Mesothelial cell of epicardium (in vitro differentiated cells): ENCODE results near the gene DDAH1. TPM values are rescaled to one million over a fixed set of nuclear protein-coding genes. Genes with fewer than 3 reads are reported as not detected.

Experiments
- DNase-seq, 2 experiments: peaks; one replicate each; pipeline ENCODE4 v3.0.0; 2021; ENCODE audit warnings: low spot score in 2 of 2; ENCODE audit not compliant: unreplicated experiment in 2 of 2
- H3K27ac Mint-ChIP-seq: 2 replicates; pipeline ENCODE4 v1.8.0; 2021; ENCODE audit warnings: mixed read lengths
- H3K27me3 Mint-ChIP-seq: 2 replicates; pipeline ENCODE4 v1.8.0; 2021; ENCODE audit warnings: low read depth, mixed read lengths
- H3K36me3 Mint-ChIP-seq: 2 replicates; pipeline ENCODE4 v1.8.0; 2021; ENCODE audit warnings: mixed read lengths
- H3K4me1 Mint-ChIP-seq: 2 replicates; pipeline ENCODE4 v1.8.0; 2021; ENCODE audit warnings: mixed read lengths
- H3K4me3 Mint-ChIP-seq: 2 replicates; pipeline ENCODE4 v1.8.0; 2021; ENCODE audit warnings: mild to moderate bottlenecking, moderate library complexity, mixed read lengths
- H3K9me3 Mint-ChIP-seq: 2 replicates; pipeline ENCODE4 v1.8.0; 2021; ENCODE audit warnings: mixed read lengths
- CTCF ChIP-seq: fragments of 200-600 bp; sonication (generic); IDR thresholded peaks from one replicate; pipeline ENCODE4 v1.5.0; 2021; ENCODE audit warnings: antibody characterized with exemption; ENCODE audit not compliant: unreplicated experiment
- total RNA-seq: library from RNA; stranded (reverse); gene quantifications from 3 replicates; pipeline ENCODE4 v1.2.1, GENCODE V29; 2021

DDAH1 gene
- total RNA-seq, 1 donor from 2014 or later, result 26.1 TPM

- no peak for TF ChIP-seq CTCF
- no peak for DNase-seq
- Mint-ChIP-seq H3K4me3 (no peak overlapping the region), H3K36me3 (peaks cover 17% of the 10 kb centered on the region), H3K27ac (no peak overlapping the region), H3K9me3 (peaks cover 16% of the 10 kb centered on the region), H3K27me3 (no peaks in the 10 kb centered on the region), H3K4me1 (peaks cover 7% of the 10 kb centered on the region)
Measured at GRCh38 chr1:85421179-85421578, 43.8 kb downstream of the DDAH1 start.

- no peak overlapping the region for H3K4me3 Mint-ChIP-seq
- H3K27me3 Mint-ChIP-seq, result no peaks in the 10 kb centered on the region
- peaks cover 17% of the 10 kb centered on the region for H3K36me3 Mint-ChIP-seq
- DNase-seq, result no peak
- no peak for TF ChIP-seq CTCF
- H3K4me1 Mint-ChIP-seq, result peaks cover 7% of the 10 kb centered on the region
- no peak overlapping the region for H3K27ac Mint-ChIP-seq
- peaks cover 16% of the 10 kb centered on the region for H3K9me3 Mint-ChIP-seq
Measured at GRCh38 chr1:85420199-85420598, 44.8 kb downstream of the DDAH1 start.

- Mint-ChIP-seq H3K9me3 (peaks cover 8% of the 10 kb centered on the region), H3K4me3 (no peak overlapping the region), H3K27me3 (no peaks in the 10 kb centered on the region), H3K4me1 (peaks cover 13% of the 10 kb centered on the region), H3K27ac (no peak overlapping the region), H3K36me3 (peaks cover 12% of the 10 kb centered on the region)
- no peak for TF ChIP-seq CTCF
- no peak for DNase-seq
Measured at GRCh38 chr1:85417876-85418275, 47.1 kb downstream of the DDAH1 start.

GRCh38 chr1:85417017-85417416 lies 47.9 kb downstream of the DDAH1 start:
- no peak for DNase-seq
- peaks cover 13% of the 10 kb centered on the region for H3K4me1 Mint-ChIP-seq
- H3K27ac Mint-ChIP-seq, result peak overlapping the region; percentile 77
- no peak for TF ChIP-seq CTCF
- peaks cover 8% of the 10 kb centered on the region for H3K9me3 Mint-ChIP-seq
- H3K27me3 Mint-ChIP-seq, result no peaks in the 10 kb centered on the region
- H3K36me3 Mint-ChIP-seq, result peaks cover 9% of the 10 kb centered on the region
- H3K4me3 Mint-ChIP-seq, result no peak overlapping the region

GRCh38 chr1:85413169-85413568 lies 51.8 kb downstream of the DDAH1 start:
- Mint-ChIP-seq H3K27ac (no peak overlapping the region), H3K4me1 (peaks cover 17% of the 10 kb centered on the region)

More at GRCh38 chr1:85413169-85413568, 51.8 kb downstream of the DDAH1 start:
- no peak overlapping the region for H3K4me3 Mint-ChIP-seq
- no peaks in the 10 kb centered on the region for H3K27me3 Mint-ChIP-seq
- TF ChIP-seq CTCF, result no peak
- H3K36me3 Mint-ChIP-seq, result no peaks in the 10 kb centered on the region
- H3K9me3 Mint-ChIP-seq, result no peaks in the 10 kb centered on the region
- DNase-seq, result no peak
